IMR-90 (cell line): ENCODE results near the gene IFIT3. TPM values are rescaled to one million over a fixed set of nuclear protein-coding genes. Genes with fewer than 3 reads are reported as not detected.
A peak's percentile ranks its signal among the peaks of the same experiment; 100 is the strongest.

Source experiments
- ATAC-seq: fragments of 200-7000 bp; cut with Tn5 transposase; 2 replicates; pipeline ENCODE4 v1.9.1; 2020; ENCODE audit warnings: low read depth, mild to moderate bottlenecking, moderate library complexity
- BruUV-seq: library from RNA; stranded (reverse); fragments of 400-500 nt; replicated peaks from 2 replicates; lab custom pipeline; 2021; lab: Mats Ljungman, UMichigan
- CTCF ChIA-PET: fragments of 300-600 bp; formaldehyde crosslinking; extraction: SDS; loops from one replicate; lab custom pipeline; 2021; ENCODE audit warnings: antibody characterized with exemption; lab: Yijun Ruan, JAX
- POLR2A ChIA-PET: fragments of 300-600 bp; sonication (Branson Sonifier 250); formaldehyde crosslinking; loops from one replicate; lab custom pipeline; 2022; ENCODE audit warnings: antibody characterized with exemption; ENCODE audit not compliant: unreplicated experiment; lab: Charles Lee
- DNase-seq: peaks from one replicate; pipeline ENCODE4 v3.0.0; 2013
- H2AFZ ChIP-seq: replicated peaks from 2 replicates; pipeline ENCODE3; 2013; ENCODE audit warnings: low read length, mild to moderate bottlenecking; ENCODE audit not compliant: poor library complexity
- H2AK5ac ChIP-seq: 2 replicates; pipeline ENCODE4 v1.6.1; 2013; ENCODE audit warnings: low read depth, low read length, inconsistent platforms
- H2AK9ac ChIP-seq: replicated peaks from 2 replicates; pipeline ENCODE3; 2013; ENCODE audit warnings: mild to moderate bottlenecking, low read depth, low read length, moderate library complexity; ENCODE audit not compliant: poor library complexity
- H2BK120ac ChIP-seq: 2 replicates; pipeline ENCODE4 v1.6.1; 2013; ENCODE audit warnings: low read depth, low read length, inconsistent platforms
- H2BK15ac ChIP-seq: 3 replicates; pipeline ENCODE4 v1.6.1; 2013; ENCODE audit warnings: low read depth, low read length, inconsistent platforms
- H2BK20ac ChIP-seq: 2 replicates; pipeline ENCODE4 v1.6.1; 2013; ENCODE audit warnings: low read depth, mild to moderate bottlenecking, inconsistent platforms, low read length, moderate library complexity
- H2BK5ac ChIP-seq: 2 replicates; pipeline ENCODE4 v1.6.1; 2013; ENCODE audit warnings: mild to moderate bottlenecking, low read depth, low read length, inconsistent platforms; ENCODE audit not compliant: poor library complexity, severe bottlenecking
- H3K14ac ChIP-seq: replicated peaks from 2 replicates; pipeline ENCODE4 v1.6.1; 2013; ENCODE audit warnings: low read depth, low read length, inconsistent platforms
- H3K18ac ChIP-seq: 2 replicates; pipeline ENCODE4 v1.6.1; 2013; ENCODE audit warnings: low read depth, low read length, control low read depth
- H3K23ac ChIP-seq: 2 replicates; pipeline ENCODE4 v1.6.1; 2013; ENCODE audit warnings: low read depth, low read length, inconsistent platforms
- H3K27ac ChIP-seq: 2 replicates; pipeline ENCODE4 v1.5.1; 2013; ENCODE audit warnings: mild to moderate bottlenecking, control low read depth, low read length; ENCODE audit not compliant: insufficient read depth
- H3K27me3 ChIP-seq: 2 replicates; pipeline ENCODE4 v1.6.1; 2013; ENCODE audit warnings: low read length; ENCODE audit not compliant: control insufficient read depth, insufficient read depth
- H3K36me3 ChIP-seq: 2 replicates; pipeline ENCODE4 v1.6.1; 2013; ENCODE audit warnings: low read length, mixed read lengths; ENCODE audit not compliant: control insufficient read depth, insufficient read depth
- H3K4ac ChIP-seq: 2 replicates; pipeline ENCODE4 v1.6.1; 2013; ENCODE audit warnings: low read depth, low read length, inconsistent platforms
- H3K4me1 ChIP-seq: 2 replicates; pipeline ENCODE4 v1.6.1; 2013; ENCODE audit warnings: low read length, mixed read lengths; ENCODE audit not compliant: control insufficient read depth, insufficient read depth
- H3K4me2 ChIP-seq: 2 replicates; pipeline ENCODE4 v1.6.1; 2013; ENCODE audit warnings: low read depth, mild to moderate bottlenecking, control low read depth, low read length, moderate library complexity
- H3K4me3 ChIP-seq: 2 replicates; pipeline ENCODE4 v1.5.1; 2013; ENCODE audit warnings: low read depth, mild to moderate bottlenecking, control low read depth, low read length, moderate library complexity; ENCODE audit not compliant: insufficient read depth
- H3K56ac ChIP-seq: 2 replicates; pipeline ENCODE4 v1.6.1; 2013; ENCODE audit warnings: low read length, inconsistent platforms; ENCODE audit not compliant: insufficient read depth; ENCODE audit errors: extremely low read depth
- H3K79me1 ChIP-seq, 2 experiments: 2 replicates each; pipeline ENCODE4 v1.6.1; 2013; ENCODE audit warnings: low read length in 2 of 2, inconsistent platforms in 1 of 2, low read depth in 1 of 2
- H3K9ac ChIP-seq: 2 replicates; pipeline ENCODE4 v1.6.1; 2013; ENCODE audit warnings: low read depth, low read length, control low read depth
- H3K9me1 ChIP-seq: 2 replicates; pipeline ENCODE4 v1.6.1; 2013; ENCODE audit warnings: low read length, inconsistent platforms; ENCODE audit not compliant: insufficient read depth
- H3K9me3 ChIP-seq: 2 replicates; pipeline ENCODE4 v1.6.1; 2013; ENCODE audit warnings: low read length; ENCODE audit not compliant: control insufficient read depth, insufficient read depth
- H4K20me1 ChIP-seq: 2 replicates; pipeline ENCODE4 v1.6.1; 2013; ENCODE audit warnings: low read length, inconsistent platforms; ENCODE audit not compliant: insufficient read depth
- H4K5ac ChIP-seq: 2 replicates; pipeline ENCODE4 v1.6.1; 2013; ENCODE audit warnings: mild to moderate bottlenecking, low read depth, low read length, control low read depth
- H4K8ac ChIP-seq, 2 experiments: 2 replicates each; pipeline ENCODE4 v1.6.1; 2013; ENCODE audit warnings: low read depth in 2 of 2, low read length in 2 of 2, control low read depth in 1 of 2, inconsistent platforms in 1 of 2
- H4K91ac ChIP-seq: 2 replicates; pipeline ENCODE4 v1.6.1; 2013; ENCODE audit warnings: low read depth, low read length, inconsistent platforms; ENCODE audit not compliant: insufficient read depth
- FOS ChIP-seq: fragments of 150-350 bp; IDR thresholded peaks from 2 replicates; pipeline ENCODE4 v1.6.1; 2016; ENCODE audit warnings: low read depth, low read length
- dilution Hi-C: fragments of 300-500 bp; cut with HindIII; formaldehyde crosslinking; loops from one replicate; pipeline ENCODE4 v1.14.3; 2018; ENCODE audit warnings: low sequenced_read_pairs; ENCODE audit not compliant: unreplicated experiment
- in situ Hi-C: fragments of 300-500 bp; cut with MboI; formaldehyde crosslinking; loops from 3 replicates; pipeline ENCODE4 v1.14.3; 2019; ENCODE audit warnings: low sequenced_read_pairs, inconsistent platforms, mixed read lengths
- intact Hi-C: fragments of 100-400 bp; cut with micrococcal nuclease; formaldehyde crosslinking; loops from 2 replicates; pipeline ENCODE4 v1.10.0; 2022
- polyA plus RNA-seq, 3 experiments: library from polyadenylated mRNA; depleted of rRNA; stranded (reverse); fragments of >200 nt; gene quantifications; 2 replicates each; pipeline ENCODE4 v1.2.3, GENCODE V29; 2012; ENCODE audit warnings: low replicate concordance in 1 of 3
- total RNA-seq: library from RNA; depleted of rRNA; stranded (reverse); fragments of >200 nt; gene quantifications from 2 replicates; pipeline ENCODE4 v1.2.3, GENCODE V29; 2012

The IFIT3 gene
- total and polyA plus RNA-seq, 2 of the 4 experiments (the other 2 are of a cell fraction): 3.5 to 7.3 TPM

DNA sequence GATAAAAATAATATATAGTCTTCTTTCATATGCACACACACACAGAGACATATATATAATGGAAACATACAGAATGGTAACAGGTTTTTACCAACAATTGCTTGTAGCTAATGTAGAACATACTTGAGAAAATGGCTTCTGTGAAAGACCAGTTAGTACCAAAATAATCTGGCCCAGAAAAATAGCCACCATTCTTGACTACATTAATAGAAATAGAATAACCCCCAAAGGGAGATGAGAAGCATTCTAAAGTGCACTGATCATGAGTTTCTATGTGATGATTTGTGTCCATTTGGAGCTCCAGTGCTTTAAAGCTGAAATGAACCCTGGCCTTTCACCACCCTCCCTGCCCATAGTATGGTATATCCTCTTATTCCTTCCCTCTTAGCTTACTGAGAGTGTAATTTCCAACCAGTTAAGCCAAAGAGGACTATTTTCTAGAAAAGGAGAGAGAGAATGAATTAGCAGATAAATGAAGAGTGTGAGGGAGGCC is 48.9 kb upstream of the IFIT3 start:
- POLR2A ChIA-PET: no interaction called here
- Histone ChIP-seq H2AK9ac (no peak overlapping the region), H4K8ac (peak overlapping the region in 1 of 2 experiments; percentile 64; a peak in 3 of 4 replicates), H3K27me3 (no peaks in the 10 kb centered on the region), H4K20me1 (no peaks in the 10 kb centered on the region), H3K9me3 (no peaks in the 10 kb centered on the region), H3K9ac (no peak overlapping the region), H3K4me3 (no peak overlapping the region), H4K5ac (peak overlapping the region; percentile 34), H3K9me1 (peaks cover 6% of the 10 kb centered on the region), H2BK15ac (peak overlapping the region; percentile 90; the same call in 2 of the 3 replicates), H3K4ac (peak overlapping the region; percentile 72; the same call in 1 of the 2 replicates), H3K36me3 (no peaks in the 10 kb centered on the region), H3K4me2 (no peak overlapping the region), H2AFZ (no peak overlapping the region), H2BK120ac (peak overlapping the region; percentile 83), H2AK5ac (peak overlapping the region; percentile 63; the same call in 1 of the 2 replicates), H2BK5ac (peak overlapping the region; percentile 56), H3K4me1 (peaks cover 20% of the 10 kb centered on the region), H2BK20ac (peak overlapping the region; percentile 73), H3K27ac (peak overlapping the region; percentile 31; the same call in 1 of the 2 replicates), H3K56ac (no peak overlapping the region), H3K23ac (peak overlapping the region; percentile 68; the same call in 1 of the 2 replicates), H3K18ac (peak overlapping the region; percentile 83), H3K79me1 (no peaks in the 10 kb centered on the region), H3K14ac (peak overlapping the region; percentile 73), H4K91ac (peak overlapping the region; percentile 72; the same call in 1 of the 2 replicates)
- DNase-seq (no peak), ATAC-seq (no peak)
- CTCF ChIA-PET: no interaction called here
- intact Hi-C loops: no loop called here
- no peak for TF ChIP-seq FOS
- no TSS peak for BruUV-seq
- in situ Hi-C loops: no loop called here
- dilution Hi-C loops: no loop called here
